IMR-90 (cell line): ENCODE measurements around the gene C1orf116. TPM values are rescaled to one million over a fixed set of nuclear protein-coding genes. Genes with fewer than 3 reads are reported as not detected.

Experiments
- ATAC-seq: fragments of 200-7000 bp; cut with Tn5 transposase; 2 replicates; pipeline ENCODE4 v1.9.1; 2020; ENCODE audit warnings: low read depth, mild to moderate bottlenecking, moderate library complexity
- BruUV-seq: library from RNA; stranded (reverse); fragments of 400-500 nt; replicated peaks from 2 replicates; lab custom pipeline; 2021; lab: Mats Ljungman, UMichigan
- CTCF ChIA-PET: fragments of 300-600 bp; formaldehyde crosslinking; extraction: SDS; loops from one replicate; lab custom pipeline; 2021; ENCODE audit warnings: antibody characterized with exemption; lab: Yijun Ruan, JAX
- POLR2A ChIA-PET: fragments of 300-600 bp; sonication (Branson Sonifier 250); formaldehyde crosslinking; loops from one replicate; lab custom pipeline; 2022; ENCODE audit warnings: antibody characterized with exemption; ENCODE audit not compliant: unreplicated experiment; lab: Charles Lee
- DNase-seq: peaks from one replicate; pipeline ENCODE4 v3.0.0; 2013
- H2AFZ ChIP-seq: replicated peaks from 2 replicates; pipeline ENCODE3; 2013; ENCODE audit warnings: low read length, mild to moderate bottlenecking; ENCODE audit not compliant: poor library complexity
- H2AK5ac ChIP-seq: 2 replicates; pipeline ENCODE4 v1.6.1; 2013; ENCODE audit warnings: low read depth, low read length, inconsistent platforms
- H2AK9ac ChIP-seq: replicated peaks from 2 replicates; pipeline ENCODE3; 2013; ENCODE audit warnings: mild to moderate bottlenecking, low read depth, low read length, moderate library complexity; ENCODE audit not compliant: poor library complexity
- H2BK120ac ChIP-seq: 2 replicates; pipeline ENCODE4 v1.6.1; 2013; ENCODE audit warnings: low read depth, low read length, inconsistent platforms
- H2BK15ac ChIP-seq: 3 replicates; pipeline ENCODE4 v1.6.1; 2013; ENCODE audit warnings: low read depth, low read length, inconsistent platforms
- H2BK20ac ChIP-seq: 2 replicates; pipeline ENCODE4 v1.6.1; 2013; ENCODE audit warnings: low read depth, mild to moderate bottlenecking, inconsistent platforms, low read length, moderate library complexity
- H2BK5ac ChIP-seq: 2 replicates; pipeline ENCODE4 v1.6.1; 2013; ENCODE audit warnings: mild to moderate bottlenecking, low read depth, low read length, inconsistent platforms; ENCODE audit not compliant: poor library complexity, severe bottlenecking
- H3K14ac ChIP-seq: replicated peaks from 2 replicates; pipeline ENCODE4 v1.6.1; 2013; ENCODE audit warnings: low read depth, low read length, inconsistent platforms
- H3K18ac ChIP-seq: 2 replicates; pipeline ENCODE4 v1.6.1; 2013; ENCODE audit warnings: low read depth, low read length, control low read depth
- H3K23ac ChIP-seq: 2 replicates; pipeline ENCODE4 v1.6.1; 2013; ENCODE audit warnings: low read depth, low read length, inconsistent platforms
- H3K27ac ChIP-seq: 2 replicates; pipeline ENCODE4 v1.5.1; 2013; ENCODE audit warnings: mild to moderate bottlenecking, control low read depth, low read length; ENCODE audit not compliant: insufficient read depth
- H3K27me3 ChIP-seq: 2 replicates; pipeline ENCODE4 v1.6.1; 2013; ENCODE audit warnings: low read length; ENCODE audit not compliant: control insufficient read depth, insufficient read depth
- H3K36me3 ChIP-seq: 2 replicates; pipeline ENCODE4 v1.6.1; 2013; ENCODE audit warnings: low read length, mixed read lengths; ENCODE audit not compliant: control insufficient read depth, insufficient read depth
- H3K4ac ChIP-seq: 2 replicates; pipeline ENCODE4 v1.6.1; 2013; ENCODE audit warnings: low read depth, low read length, inconsistent platforms
- H3K4me1 ChIP-seq: 2 replicates; pipeline ENCODE4 v1.6.1; 2013; ENCODE audit warnings: low read length, mixed read lengths; ENCODE audit not compliant: control insufficient read depth, insufficient read depth
- H3K4me2 ChIP-seq: 2 replicates; pipeline ENCODE4 v1.6.1; 2013; ENCODE audit warnings: low read depth, mild to moderate bottlenecking, control low read depth, low read length, moderate library complexity
- H3K4me3 ChIP-seq: 2 replicates; pipeline ENCODE4 v1.5.1; 2013; ENCODE audit warnings: low read depth, mild to moderate bottlenecking, control low read depth, low read length, moderate library complexity; ENCODE audit not compliant: insufficient read depth
- H3K56ac ChIP-seq: 2 replicates; pipeline ENCODE4 v1.6.1; 2013; ENCODE audit warnings: low read length, inconsistent platforms; ENCODE audit not compliant: insufficient read depth; ENCODE audit errors: extremely low read depth
- H3K79me1 ChIP-seq, 2 experiments: 2 replicates each; pipeline ENCODE4 v1.6.1; 2013; ENCODE audit warnings: low read length in 2 of 2, inconsistent platforms in 1 of 2, low read depth in 1 of 2
- H3K9ac ChIP-seq: 2 replicates; pipeline ENCODE4 v1.6.1; 2013; ENCODE audit warnings: low read depth, low read length, control low read depth
- H3K9me1 ChIP-seq: 2 replicates; pipeline ENCODE4 v1.6.1; 2013; ENCODE audit warnings: low read length, inconsistent platforms; ENCODE audit not compliant: insufficient read depth
- H3K9me3 ChIP-seq: 2 replicates; pipeline ENCODE4 v1.6.1; 2013; ENCODE audit warnings: low read length; ENCODE audit not compliant: control insufficient read depth, insufficient read depth
- H4K20me1 ChIP-seq: 2 replicates; pipeline ENCODE4 v1.6.1; 2013; ENCODE audit warnings: low read length, inconsistent platforms; ENCODE audit not compliant: insufficient read depth
- H4K5ac ChIP-seq: 2 replicates; pipeline ENCODE4 v1.6.1; 2013; ENCODE audit warnings: mild to moderate bottlenecking, low read depth, low read length, control low read depth
- H4K8ac ChIP-seq, 2 experiments: 2 replicates each; pipeline ENCODE4 v1.6.1; 2013; ENCODE audit warnings: low read depth in 2 of 2, low read length in 2 of 2, control low read depth in 1 of 2, inconsistent platforms in 1 of 2
- H4K91ac ChIP-seq: 2 replicates; pipeline ENCODE4 v1.6.1; 2013; ENCODE audit warnings: low read depth, low read length, inconsistent platforms; ENCODE audit not compliant: insufficient read depth
- FOS ChIP-seq: fragments of 150-350 bp; IDR thresholded peaks from 2 replicates; pipeline ENCODE4 v1.6.1; 2016; ENCODE audit warnings: low read depth, low read length
- MAZ ChIP-seq: IDR thresholded peaks from 2 replicates; pipeline ENCODE4 v1.6.1; 2012; ENCODE audit warnings: low read depth, mild to moderate bottlenecking, low read length, improper control_type of control experiment, moderate library complexity, borderline replicate concordance
- RFX5 ChIP-seq: IDR thresholded peaks from 2 replicates; pipeline ENCODE4 v1.8.0; 2012; ENCODE audit warnings: low read depth, mild to moderate bottlenecking, low read length, moderate library complexity
- SMC3 ChIP-seq: fragments of 150-350 bp; IDR thresholded peaks from 2 replicates; pipeline ENCODE4 v1.6.1; 2016; ENCODE audit warnings: low read depth, mild to moderate bottlenecking, antibody characterized with exemption, low read length, moderate library complexity
- WGBS, 2 experiments: methylation state at CpG; one replicate each; pipeline versions ENCODE4 v1.1.5 to v1.1.7; 2013; ENCODE audit warnings: missing lambda C conversion rate in 2 of 2; ENCODE audit not compliant: insufficient read length in 1 of 2; ENCODE audit errors: extremely low coverage in 2 of 2; 5-methylcytosine and 5-hydroxymethylcytosine counted together
- dilution Hi-C: fragments of 300-500 bp; cut with HindIII; formaldehyde crosslinking; loops from one replicate; pipeline ENCODE4 v1.14.3; 2018; ENCODE audit warnings: low sequenced_read_pairs; ENCODE audit not compliant: unreplicated experiment
- in situ Hi-C: fragments of 300-500 bp; cut with MboI; formaldehyde crosslinking; loops from 3 replicates; pipeline ENCODE4 v1.14.3; 2019; ENCODE audit warnings: low sequenced_read_pairs, inconsistent platforms, mixed read lengths
- intact Hi-C: fragments of 100-400 bp; cut with micrococcal nuclease; formaldehyde crosslinking; loops from 2 replicates; pipeline ENCODE4 v1.10.0; 2022
- polyA plus RNA-seq, 3 experiments: library from polyadenylated mRNA; depleted of rRNA; stranded (reverse); fragments of >200 nt; gene quantifications; 2 replicates each; pipeline ENCODE4 v1.2.3, GENCODE V29; 2012; ENCODE audit warnings: low replicate concordance in 1 of 3
- total RNA-seq: library from RNA; depleted of rRNA; stranded (reverse); fragments of >200 nt; gene quantifications from 2 replicates; pipeline ENCODE4 v1.2.3, GENCODE V29; 2012

Gene C1orf116
- total and polyA plus RNA-seq, 2 of the 4 experiments (the other 2 are of a cell fraction) = under 0.01 to 0.03 TPM

GRCh38 chr1:207031016-207031415 is 1.5 kb downstream of the C1orf116 start:
- no peak overlapping the region for H4K91ac ChIP-seq
- no peaks in the 10 kb centered on the region for H3K36me3 ChIP-seq
- dilution Hi-C loops (no loop called here), in situ Hi-C loops (no loop called here), intact Hi-C loops (no loop called here)
- H3K23ac ChIP-seq = no peak overlapping the region
- no peak overlapping the region for H3K4ac ChIP-seq
- H2AK9ac ChIP-seq = no peak overlapping the region
- H3K9me1 ChIP-seq = peaks cover 6% of the 10 kb centered on the region; the same call in 1 of the 2 replicates
- H3K27me3 ChIP-seq = peaks cover 10% of the 10 kb centered on the region
- DNase-seq (no peak), ATAC-seq (no peak)
- no peak overlapping the region for H4K5ac ChIP-seq
- H2BK20ac ChIP-seq = no peak overlapping the region
- no peak overlapping the region for H3K4me2 ChIP-seq
- no peak overlapping the region for H3K9ac ChIP-seq
- no TSS peak for BruUV-seq
- no peak overlapping the region for H3K18ac ChIP-seq
- TF ChIP-seq SMC3 (no peak), MAZ (no peak), RFX5 (no peak), FOS (no peak)
- H3K27ac ChIP-seq = no peak overlapping the region
- no peak overlapping the region for H2AFZ ChIP-seq
- no peak overlapping the region for H3K56ac ChIP-seq
- ChIA-PET CTCF (no interaction called here), POLR2A (no interaction called here)
- no peaks in the 10 kb centered on the region for H3K4me1 ChIP-seq
- H2AK5ac ChIP-seq = no peak overlapping the region
- H2BK5ac ChIP-seq = no peak overlapping the region
- no peak overlapping the region for H3K14ac ChIP-seq
- H3K79me1 ChIP-seq = no peaks in the 10 kb centered on the region
- no peak overlapping the region for H3K4me3 ChIP-seq
- no peaks in the 10 kb centered on the region for H3K9me3 ChIP-seq
- H2BK15ac ChIP-seq = no peak overlapping the region
- no peaks in the 10 kb centered on the region for H4K20me1 ChIP-seq
- H2BK120ac ChIP-seq = no peak overlapping the region
- H4K8ac ChIP-seq = no peak overlapping the region
- no CpG with 5 or more reads among the region's 1 CpG for WGBS, 2 experiments
